Ishikawa (cell line): ENCODE measurements around the gene FSTL4.

ENCODE experiments used
- CEBPB ChIP-seq: IDR thresholded peaks from 2 replicates; pipeline ENCODE4 v1.6.1; 2012
- CREB1 ChIP-seq: IDR thresholded peaks from 2 replicates; pipeline ENCODE4 v1.6.1; 2012; ENCODE audit warnings: low read depth
- EGR1 ChIP-seq: IDR thresholded peaks from 2 replicates; pipeline ENCODE4 v1.6.1; 2012
- EP300 ChIP-seq: IDR thresholded peaks from 2 replicates; pipeline ENCODE4 v1.6.1; 2012; ENCODE audit warnings: borderline replicate concordance
- FOXM1 ChIP-seq: IDR thresholded peaks from 2 replicates; pipeline ENCODE4 v1.6.1; 2012; ENCODE audit warnings: low read depth, borderline replicate concordance
- NFIC ChIP-seq: IDR thresholded peaks from 2 replicates; pipeline ENCODE4 v1.6.1; 2012
- RAD21 ChIP-seq: IDR thresholded peaks from 2 replicates; pipeline ENCODE4 v1.6.1; 2012; ENCODE audit warnings: low read depth
- TAF1 ChIP-seq: IDR thresholded peaks from 2 replicates; pipeline ENCODE4 v1.6.1; 2012; ENCODE audit warnings: low read depth, mild to moderate bottlenecking
- TCF12 ChIP-seq: IDR thresholded peaks from 2 replicates; pipeline ENCODE4 v1.6.1; 2012; ENCODE audit warnings: low read depth
- TEAD4 ChIP-seq: IDR thresholded peaks from 2 replicates; pipeline ENCODE4 v1.6.1; 2012
- YY1 ChIP-seq: IDR thresholded peaks from 2 replicates; pipeline ENCODE4 v1.6.1; 2012; ENCODE audit warnings: low read depth
- ZBTB7A ChIP-seq: IDR thresholded peaks from 2 replicates; pipeline ENCODE4 v1.6.1; 2012; ENCODE audit warnings: low read depth
- TF ChIP-seq, protein P1 (sequence below): IDR thresholded peaks from 2 replicates; pipeline ENCODE4 v1.6.1; 2012; ENCODE audit warnings: low read depth, mild to moderate bottlenecking
- TF ChIP-seq, protein P2 (sequence below): IDR thresholded peaks from 2 replicates; pipeline ENCODE4 v1.6.1; 2012
- TF ChIP-seq, protein P3 (sequence below): IDR thresholded peaks from 2 replicates; pipeline ENCODE4 v1.6.1; 2012

The FSTL4 gene

DNA sequence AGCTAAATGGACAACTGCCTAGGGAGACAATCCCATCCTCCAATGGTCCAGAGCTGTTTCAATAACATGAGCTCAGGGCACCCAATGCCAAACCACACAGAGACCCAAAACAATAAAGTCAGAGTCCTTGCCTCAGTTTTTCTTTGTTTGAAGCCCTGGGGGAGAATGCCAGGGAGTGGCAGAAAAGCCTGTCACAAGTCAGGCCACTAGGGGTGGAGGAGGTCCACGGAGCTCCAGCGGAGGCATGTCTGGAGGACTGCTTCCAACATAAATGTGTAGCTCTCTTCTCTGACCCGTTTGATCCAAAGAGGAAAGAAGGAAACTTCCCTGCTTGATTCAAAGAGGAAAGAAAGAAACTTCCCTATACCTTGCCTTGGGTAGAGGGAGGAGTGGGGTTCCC lies 385.3 kb downstream of the FSTL4 start:
- TF ChIP-seq EGR1 (no peak), EP300 (no peak), FOXM1 (no peak)

DNA sequence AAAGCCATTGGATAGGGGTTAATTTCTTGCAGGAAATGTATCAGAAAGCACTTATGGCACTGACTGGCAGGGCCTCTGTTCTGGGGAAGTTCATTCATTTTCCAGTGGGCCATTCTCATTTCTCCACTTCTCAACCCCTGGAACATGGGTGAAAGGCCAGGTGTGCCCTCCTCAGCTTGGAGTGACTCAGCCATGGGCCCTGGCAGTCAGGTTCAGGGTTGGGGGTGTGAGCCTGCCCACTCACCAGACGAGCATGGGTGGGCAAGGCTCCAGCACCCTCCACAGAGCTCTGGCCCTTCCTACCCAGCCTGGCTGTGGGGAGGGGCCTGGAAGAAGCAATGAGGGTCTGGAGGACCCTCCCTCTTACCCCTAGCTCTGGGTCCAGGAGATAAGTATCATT lies 386.2 kb downstream of the FSTL4 start:
- TF ChIP-seq EP300 (no peak), CREB1 (no peak), EGR1 (no peak), RAD21 (no peak), TCF12 (no peak), TEAD4 (no peak), NFIC (no peak)

DNA sequence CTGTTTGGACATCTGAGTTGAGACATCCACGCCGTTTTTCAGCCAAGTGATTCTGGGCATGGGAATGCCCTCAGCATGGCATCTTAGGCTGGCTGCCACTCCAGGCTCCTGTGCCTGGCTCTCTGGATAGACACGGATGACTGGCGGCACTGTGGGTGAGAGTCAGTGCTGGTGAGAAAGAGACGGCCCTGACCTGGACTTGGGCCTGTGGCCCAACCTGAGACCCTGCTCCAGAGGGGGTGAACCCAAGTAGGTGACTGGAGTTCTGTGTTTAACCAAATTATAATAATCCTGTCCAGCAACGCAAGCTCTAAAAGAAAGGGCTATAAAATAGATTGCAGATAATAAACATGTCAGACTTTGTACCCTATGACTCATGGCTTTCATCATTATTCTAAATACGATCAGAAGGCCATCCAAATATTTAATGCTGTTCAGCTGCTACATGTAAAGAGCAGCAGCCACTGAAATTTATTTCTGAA lies 386.6 kb downstream of the FSTL4 start:
- TF ChIP-seq YY1 (no peak), NFIC (no peak)

DNA sequence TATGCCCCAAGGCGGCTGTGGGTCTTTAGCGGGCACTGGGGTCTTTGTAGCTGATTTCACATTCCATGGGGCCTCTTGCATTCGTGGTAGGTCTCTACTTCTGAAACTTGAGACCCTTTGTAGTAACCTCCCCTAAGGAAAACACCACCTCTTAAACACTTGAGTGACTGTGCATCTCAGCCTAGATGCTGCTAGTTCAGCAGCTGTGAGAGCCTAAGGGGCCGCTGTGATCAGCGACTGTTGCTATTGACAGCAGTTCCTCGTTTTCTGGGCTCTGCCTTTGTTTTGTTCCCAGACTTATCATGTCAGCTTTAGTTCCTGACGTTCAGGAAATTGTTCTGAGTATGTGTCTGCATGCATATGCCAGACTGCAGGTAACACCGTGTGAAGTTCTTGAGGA lies 389.4 kb downstream of the FSTL4 start:
- TF ChIP-seq, protein P1, sequence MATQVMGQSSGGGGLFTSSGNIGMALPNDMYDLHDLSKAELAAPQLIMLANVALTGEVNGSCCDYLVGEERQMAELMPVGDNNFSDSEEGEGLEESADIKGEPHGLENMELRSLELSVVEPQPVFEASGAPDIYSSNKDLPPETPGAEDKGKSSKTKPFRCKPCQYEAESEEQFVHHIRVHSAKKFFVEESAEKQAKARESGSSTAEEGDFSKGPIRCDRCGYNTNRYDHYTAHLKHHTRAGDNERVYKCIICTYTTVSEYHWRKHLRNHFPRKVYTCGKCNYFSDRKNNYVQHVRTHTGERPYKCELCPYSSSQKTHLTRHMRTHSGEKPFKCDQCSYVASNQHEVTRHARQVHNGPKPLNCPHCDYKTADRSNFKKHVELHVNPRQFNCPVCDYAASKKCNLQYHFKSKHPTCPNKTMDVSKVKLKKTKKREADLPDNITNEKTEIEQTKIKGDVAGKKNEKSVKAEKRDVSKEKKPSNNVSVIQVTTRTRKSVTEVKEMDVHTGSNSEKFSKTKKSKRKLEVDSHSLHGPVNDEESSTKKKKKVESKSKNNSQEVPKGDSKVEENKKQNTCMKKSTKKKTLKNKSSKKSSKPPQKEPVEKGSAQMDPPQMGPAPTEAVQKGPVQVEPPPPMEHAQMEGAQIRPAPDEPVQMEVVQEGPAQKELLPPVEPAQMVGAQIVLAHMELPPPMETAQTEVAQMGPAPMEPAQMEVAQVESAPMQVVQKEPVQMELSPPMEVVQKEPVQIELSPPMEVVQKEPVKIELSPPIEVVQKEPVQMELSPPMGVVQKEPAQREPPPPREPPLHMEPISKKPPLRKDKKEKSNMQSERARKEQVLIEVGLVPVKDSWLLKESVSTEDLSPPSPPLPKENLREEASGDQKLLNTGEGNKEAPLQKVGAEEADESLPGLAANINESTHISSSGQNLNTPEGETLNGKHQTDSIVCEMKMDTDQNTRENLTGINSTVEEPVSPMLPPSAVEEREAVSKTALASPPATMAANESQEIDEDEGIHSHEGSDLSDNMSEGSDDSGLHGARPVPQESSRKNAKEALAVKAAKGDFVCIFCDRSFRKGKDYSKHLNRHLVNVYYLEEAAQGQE, result no peak
- TF ChIP-seq TCF12 (no peak), ZBTB7A (no peak), EGR1 (no peak), RAD21 (no peak)
- TF ChIP-seq, protein P2, sequence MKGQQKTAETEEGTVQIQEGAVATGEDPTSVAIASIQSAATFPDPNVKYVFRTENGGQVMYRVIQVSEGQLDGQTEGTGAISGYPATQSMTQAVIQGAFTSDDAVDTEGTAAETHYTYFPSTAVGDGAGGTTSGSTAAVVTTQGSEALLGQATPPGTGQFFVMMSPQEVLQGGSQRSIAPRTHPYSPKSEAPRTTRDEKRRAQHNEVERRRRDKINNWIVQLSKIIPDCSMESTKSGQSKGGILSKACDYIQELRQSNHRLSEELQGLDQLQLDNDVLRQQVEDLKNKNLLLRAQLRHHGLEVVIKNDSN, result no peak
- TF ChIP-seq, protein P3, sequence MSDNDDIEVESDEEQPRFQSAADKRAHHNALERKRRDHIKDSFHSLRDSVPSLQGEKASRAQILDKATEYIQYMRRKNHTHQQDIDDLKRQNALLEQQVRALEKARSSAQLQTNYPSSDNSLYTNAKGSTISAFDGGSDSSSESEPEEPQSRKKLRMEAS, result no peak

DNA sequence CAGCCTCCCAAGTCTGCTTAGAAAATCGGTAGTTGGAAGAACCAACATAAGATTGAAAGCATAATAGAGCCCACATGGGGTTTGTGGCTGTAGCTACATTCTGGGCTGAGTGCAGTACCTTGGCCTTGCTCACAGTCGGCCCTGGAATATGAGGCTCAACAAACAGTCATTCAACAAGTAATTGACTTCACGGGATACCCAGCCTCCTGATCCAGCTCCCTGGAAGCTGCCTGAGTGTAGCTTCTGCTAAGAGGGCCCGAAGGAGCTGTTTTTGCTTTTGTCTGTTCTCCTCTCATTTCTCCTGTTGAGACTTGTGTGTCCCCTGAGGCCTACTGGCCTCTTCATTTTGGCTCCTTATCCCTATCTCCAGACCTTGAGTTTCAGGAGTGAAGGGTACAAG lies 389.8 kb downstream of the FSTL4 start:
- TF ChIP-seq EGR1 (no peak), ZBTB7A (no peak), TEAD4 (no peak)

DNA sequence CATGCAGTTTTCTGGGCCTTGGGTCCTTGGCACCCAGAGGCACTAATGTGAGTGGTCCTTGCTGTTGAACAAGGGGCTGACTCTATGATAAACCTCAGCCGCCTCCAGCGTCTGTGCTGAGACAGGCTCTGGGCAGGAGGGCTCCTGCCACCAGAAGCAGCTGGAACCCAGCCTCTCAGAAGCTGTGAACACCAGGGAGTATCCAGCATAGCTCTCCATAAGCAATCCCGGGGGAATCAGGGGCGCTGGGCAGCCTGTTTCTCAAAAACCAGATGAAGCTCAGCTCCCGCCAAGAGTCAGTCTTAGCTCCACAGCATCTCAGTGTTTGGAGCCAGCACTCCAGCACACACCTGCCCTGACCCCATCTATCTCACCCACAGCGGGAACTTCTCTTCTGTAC lies 390.3 kb downstream of the FSTL4 start:
- TF ChIP-seq TCF12 (no peak), TEAD4 (no peak), YY1 (no peak), RAD21 (no peak), EGR1 (no peak), ZBTB7A (no peak), TAF1 (no peak), EP300 (no peak), FOXM1 (no peak), CEBPB (no peak), CREB1 (no peak), NFIC (no peak)
- TF ChIP-seq, protein P3, result no peak
- TF ChIP-seq, protein P1, result no peak
- TF ChIP-seq, protein P2, result no peak

DNA sequence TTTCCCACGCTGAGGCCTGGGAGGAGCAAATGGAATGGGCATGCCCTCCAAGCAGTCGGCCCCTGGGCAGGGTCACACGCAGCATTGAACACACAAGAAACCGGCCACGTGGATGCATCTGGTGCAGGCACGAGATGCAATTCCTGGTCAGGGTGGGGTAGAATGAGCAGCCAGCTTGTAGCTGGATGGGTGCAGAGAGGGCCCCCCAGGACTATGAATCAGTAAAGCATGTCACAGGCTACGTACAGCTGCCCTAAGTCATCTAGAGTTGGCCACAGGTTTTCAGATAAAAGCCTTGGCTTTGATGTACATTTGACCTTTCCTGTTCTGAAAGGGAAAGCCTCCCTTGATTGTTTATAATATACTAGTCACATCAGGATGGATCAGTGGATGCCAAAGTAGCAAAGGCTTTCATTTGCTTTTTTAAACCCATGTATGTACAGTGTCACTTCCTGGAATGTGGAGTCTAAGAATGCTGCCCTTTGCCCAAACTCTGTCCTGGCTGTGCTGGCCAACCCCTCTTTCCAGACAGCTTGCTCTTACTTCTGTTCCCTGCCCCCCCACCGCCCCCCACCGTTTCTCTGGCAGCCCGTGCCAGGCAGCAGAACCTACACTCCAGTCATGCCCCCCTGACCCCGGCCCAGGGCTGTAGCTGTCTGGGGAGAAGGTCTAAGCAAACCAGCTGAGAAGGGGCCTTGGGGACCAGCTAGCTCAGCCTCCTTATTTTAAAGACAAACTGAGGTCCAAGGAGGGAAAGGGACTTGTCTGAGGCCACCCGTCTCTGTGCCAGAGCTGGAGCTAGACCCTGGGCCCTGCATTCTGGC lies 391.3 kb downstream of the FSTL4 start:
- no peak for TF ChIP-seq YY1
- TF ChIP-seq TCF12, result no peak
- TF ChIP-seq EGR1, result no peak
- TF ChIP-seq TEAD4, result no peak
- no peak for TF ChIP-seq TAF1
- TF ChIP-seq CEBPB, result no peak
- TF ChIP-seq, protein P1, result no peak
- TF ChIP-seq, protein P3, result no peak
- no peak for TF ChIP-seq ZBTB7A
- no peak for TF ChIP-seq EP300
- TF ChIP-seq CREB1, result no peak
- TF ChIP-seq, protein P2, result no peak
